Inferior parietal cortex (tissue), 1 donor: Measurements from ENCODE around the gene CLN3.
"Not testable (repeated sequence)": the region's sequence is repeated elsewhere in the genome, so short reads cannot be mapped to it uniquely, and the experiment has no call there.

ENCODE experiments used
- DNase-seq: peaks from one replicate; pipeline ENCODE4 v3.0.0-alpha.2; 2016; ENCODE audit errors: extremely low spot score

Gene CLN3

DNA sequence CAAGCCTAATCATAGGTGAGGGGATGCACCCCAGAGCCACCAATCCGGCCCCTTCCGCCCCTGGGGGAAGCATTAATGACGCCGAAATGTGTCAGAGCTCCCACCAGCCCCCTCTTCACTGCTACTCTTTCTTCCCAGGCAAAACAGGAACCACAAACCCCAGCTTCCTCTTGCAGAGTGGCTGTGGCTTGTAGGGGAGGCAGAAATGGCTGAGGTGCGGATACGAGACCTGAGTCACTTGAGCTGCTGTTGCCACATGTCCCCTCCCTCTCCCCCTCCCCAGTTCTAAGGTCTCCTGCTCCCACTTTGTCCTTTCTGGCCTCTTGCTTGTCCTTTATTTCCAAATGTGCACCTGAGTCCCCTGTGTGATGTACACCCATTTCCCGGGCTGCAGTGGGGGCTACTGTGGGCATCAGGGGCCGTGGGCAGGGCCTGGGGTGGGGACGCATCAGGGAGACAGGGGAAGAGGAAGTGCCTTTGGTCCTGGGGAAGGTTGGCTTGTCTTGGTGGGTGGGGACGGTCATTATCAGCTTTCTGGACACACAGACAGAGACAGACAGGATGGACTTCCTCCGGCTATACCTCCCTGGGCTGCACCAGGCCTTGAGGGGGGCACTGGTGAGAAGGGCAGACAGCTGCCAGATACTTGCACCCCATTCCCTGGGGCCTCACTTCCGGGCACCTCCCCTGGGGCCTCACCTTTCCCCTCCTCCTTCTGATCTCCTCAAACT is 2.4 kb upstream of the CLN3 start, which contains the start of gene APOBR:
APOBR (plus strand) TSS at position 523 of the 731 bp plus-strand sequence; CDS start at position 562, 39 bp downstream.
- DNase-seq = no peak

DNA sequence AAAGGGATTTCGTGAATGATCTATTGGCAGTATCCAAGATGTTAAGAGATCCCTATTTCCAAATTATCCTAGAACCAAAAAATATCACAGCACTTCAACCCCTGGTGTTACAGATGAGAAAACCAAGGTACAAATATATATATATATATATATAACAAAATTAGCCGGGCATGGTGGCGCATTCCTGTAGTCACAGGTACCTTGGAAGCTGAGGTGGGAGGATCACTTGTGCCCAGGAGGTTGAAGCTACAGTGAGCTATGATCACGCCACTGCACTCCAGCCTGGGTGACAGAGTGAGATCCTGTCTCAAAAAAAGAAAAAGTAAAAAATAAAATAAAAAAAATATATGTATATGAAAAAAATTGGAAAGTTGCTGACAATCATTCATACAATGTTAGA is 637 bp upstream of the CLN3 start:
- no peak for DNase-seq

DNA sequence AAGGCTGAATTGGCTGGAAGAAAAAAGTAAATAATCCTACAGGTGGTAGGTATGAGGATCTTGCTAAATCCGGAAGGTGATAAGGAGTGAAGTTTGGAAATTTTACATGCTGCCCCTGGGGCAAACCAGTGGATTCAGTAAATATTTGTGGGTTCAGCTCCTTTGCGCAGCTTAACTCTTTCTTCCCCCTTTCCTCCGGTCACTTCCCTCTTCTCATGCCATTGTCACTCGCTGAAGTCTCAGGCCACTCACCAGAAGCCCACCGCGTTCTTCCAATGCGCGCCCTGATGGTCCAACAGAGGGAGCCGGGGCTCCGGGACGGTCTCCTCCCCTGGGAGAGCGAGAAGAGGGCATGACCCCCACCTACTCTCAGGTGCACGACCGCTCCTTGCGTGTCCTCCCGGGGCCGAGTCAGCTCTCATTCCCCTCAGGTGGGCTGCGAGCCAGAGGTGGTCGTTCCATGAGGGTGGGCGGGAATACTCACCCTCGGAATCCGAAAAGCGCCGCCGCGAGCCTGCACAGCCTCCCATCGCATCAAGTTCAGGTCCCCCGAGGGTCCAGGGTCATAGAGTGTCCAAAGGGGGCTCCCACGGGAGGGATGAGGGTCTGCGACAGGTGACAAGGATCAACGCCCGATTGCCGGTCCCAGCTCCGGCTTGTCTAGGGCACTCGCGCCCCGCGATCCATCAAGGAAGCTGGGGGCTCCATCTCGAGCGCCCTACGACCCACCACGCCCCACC is 474 bp downstream of the CLN3 start:
- DNase-seq = peak; percentile 13

DNA sequence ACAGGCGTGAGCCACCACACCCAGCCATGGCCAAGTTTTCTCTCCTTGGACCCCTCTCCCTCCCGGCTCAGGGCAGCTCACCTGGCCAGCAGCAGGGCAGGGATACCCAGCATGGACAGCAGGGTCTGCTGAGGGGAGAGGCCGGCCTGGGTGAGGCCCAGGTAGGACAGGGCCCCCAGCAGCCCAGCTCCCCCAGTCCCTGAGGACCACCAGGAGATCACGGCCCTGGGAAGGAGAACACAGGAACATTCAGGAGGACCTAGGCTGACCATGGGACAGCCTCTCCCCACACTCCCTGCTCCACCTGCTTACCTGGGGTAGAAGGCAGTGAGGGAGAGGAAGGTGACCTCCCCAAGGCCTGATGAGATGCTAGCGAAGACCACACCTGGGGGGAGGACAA is 5.6 kb downstream of the CLN3 start:
- no peak for DNase-seq

DNA sequence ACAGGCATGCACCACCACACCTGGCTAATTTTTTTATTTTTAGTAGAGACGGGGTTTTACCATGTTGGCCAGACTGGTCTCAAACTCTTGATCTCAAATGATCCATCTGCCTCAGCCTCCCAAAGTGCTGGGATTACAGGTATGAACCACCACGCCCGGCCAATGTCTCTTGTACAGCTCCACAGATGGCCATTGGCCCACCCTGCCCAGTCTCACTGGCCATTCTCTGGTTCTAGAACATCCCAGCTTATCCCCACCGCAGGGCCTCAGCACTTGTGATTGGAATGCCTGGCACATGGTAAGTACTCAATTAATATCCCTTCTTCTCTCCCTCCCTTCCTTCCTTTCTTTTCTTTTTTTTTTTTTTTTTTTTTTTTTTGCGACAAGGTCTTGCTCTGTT is 8.5 kb downstream of the CLN3 start:
- not testable (repeated sequence) for DNase-seq

DNA sequence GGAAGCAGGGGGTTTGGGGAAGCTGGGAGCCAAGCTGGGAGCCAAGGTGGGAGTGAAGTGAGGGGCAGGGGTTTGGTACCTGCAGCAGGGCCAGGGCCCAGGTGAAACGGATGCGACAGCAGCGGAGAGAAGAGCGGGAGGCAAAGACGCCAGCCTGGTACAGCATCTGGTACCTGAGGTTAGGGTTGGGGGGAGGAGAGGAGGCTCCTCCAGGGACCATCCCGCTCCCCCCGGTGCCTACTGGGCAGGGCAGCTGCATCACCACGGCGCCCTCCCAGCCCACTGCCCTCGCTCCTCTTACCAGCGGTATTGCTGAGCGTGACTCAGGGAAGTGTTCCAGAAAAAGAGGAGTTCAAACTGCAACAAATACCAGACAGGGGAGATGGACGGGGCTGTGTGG is 9.8 kb downstream of the CLN3 start:
- DNase-seq = no peak

DNA sequence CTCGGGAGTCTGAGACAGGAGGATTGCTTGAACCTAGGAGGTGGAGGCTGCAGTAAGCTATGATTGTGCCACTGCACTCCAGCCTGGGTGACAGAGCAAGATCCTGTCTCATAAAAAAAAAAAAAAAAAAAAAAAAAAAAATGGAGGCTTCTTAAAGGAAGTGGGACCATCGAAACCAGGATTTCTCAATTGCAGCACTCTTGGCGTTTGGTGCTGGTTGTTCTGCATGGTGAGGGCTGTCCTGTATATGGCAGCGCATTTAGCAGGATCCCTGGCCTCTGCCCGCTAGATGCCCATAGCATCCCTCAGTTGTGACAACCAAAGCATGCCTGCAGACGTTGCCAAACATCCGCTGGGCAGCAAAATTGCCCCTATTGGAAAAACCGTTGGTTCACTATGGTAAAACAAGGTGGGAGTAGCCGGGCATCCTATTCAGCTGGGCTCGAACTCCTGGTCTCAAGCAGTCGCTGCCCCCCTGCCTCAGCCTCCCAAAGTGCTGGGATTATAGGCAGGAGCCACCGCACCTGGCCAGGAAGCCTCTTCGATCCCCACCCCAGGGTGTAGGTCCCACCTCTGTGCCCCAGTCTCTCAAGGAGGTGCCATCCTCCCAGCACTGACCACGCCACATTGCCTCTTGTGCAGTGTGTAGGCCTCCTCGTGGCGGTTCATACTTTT is 13.2 kb downstream of the CLN3 start:
- DNase-seq = no peak

DNA sequence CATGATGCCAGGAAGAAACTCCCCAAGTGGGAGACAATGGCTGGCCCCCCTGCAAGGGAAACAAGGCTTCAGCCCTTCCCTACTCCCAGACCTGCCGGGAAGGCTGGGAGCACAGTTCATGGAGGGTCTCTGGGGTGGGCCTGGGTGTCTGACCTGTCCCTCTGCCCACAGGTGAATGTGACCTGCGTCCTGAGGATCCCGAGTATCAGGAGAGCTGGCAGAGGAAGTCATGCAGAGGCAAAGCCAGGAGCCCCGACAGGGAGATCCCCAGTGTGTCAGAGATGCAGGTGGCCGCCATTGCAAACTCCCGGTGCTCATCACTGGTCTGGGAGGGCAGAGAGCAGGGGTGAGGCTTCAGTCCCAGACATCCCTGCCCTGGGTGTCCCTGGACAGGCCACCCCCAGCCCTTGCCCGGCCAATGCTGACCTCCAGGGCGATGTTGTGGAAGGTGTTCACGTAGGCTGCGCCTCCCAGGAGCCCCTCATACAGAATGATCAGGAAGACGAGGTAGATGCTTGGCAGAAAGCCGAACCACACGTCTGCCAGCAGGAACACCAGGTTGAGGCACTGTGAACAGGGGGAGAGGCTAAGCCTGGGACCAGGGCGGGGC is 14.5 kb downstream of the CLN3 start:
- DNase-seq = no peak

DNA sequence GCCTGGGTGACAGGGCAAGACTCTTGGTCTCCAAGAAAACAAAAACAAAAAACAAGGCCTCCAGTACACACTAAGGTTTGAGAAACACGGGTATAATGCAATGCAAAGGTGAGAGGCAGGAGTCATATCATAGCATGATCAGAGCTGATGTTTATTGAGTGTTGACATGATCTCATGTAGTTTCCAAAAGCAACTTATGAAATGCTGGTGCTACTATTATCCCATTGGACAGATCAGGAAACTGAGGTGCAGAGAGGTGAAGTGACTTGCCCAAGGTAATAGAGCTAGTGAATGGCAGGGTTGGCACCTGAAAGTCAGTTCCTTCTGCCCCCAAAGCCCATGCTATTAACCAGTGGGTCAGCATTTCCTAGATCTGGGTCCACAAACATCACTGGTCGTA is 16.7 kb downstream of the CLN3 start:
- DNase-seq = no peak

DNA sequence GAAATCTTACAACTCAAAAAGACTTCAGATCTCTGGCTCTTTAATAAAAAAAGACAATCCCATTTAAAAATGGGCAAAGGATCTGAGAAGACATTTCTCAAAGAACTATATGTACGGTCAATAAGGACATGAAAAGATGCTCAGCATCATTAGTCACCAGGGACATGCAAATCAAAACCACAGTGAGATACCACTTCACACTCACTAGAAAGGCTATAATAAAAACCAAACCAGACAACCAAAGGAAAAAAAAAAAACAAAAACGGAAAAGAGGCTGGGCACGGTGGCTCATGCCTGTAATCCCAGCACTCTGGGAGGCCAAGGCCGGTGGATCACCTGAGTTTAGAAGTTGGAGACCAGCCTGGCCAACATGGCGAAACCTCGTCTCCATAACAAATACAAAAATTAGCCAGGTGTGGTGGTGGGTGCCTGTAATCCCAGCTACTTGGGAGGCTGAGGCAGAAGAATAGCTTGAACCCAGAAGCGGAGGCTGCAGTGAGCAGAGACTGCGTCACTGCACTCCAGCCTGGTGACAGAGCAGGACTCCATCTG is 18.1 kb downstream of the CLN3 start:
- DNase-seq = no peak

DNA sequence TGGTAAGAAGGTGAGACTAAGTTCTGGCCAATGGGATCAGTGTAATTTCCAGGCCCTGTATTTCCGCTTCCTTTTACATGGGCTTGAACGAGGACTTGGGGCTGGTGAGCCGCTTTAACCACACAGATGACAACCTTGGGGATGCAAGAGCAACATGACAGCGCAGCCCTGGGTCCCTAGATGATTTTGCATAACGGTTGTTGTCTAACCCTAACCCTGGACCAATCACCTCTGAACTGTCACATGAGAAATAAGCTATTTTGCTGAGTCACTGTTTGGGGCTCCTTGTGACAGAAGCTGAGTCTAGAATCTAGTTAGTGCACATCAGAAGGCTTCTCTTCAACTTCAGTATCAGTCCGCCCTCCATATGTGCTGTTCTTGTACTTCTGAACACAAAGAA is 44.8 kb downstream of the CLN3 start:
- not testable (repeated sequence) for DNase-seq

DNA sequence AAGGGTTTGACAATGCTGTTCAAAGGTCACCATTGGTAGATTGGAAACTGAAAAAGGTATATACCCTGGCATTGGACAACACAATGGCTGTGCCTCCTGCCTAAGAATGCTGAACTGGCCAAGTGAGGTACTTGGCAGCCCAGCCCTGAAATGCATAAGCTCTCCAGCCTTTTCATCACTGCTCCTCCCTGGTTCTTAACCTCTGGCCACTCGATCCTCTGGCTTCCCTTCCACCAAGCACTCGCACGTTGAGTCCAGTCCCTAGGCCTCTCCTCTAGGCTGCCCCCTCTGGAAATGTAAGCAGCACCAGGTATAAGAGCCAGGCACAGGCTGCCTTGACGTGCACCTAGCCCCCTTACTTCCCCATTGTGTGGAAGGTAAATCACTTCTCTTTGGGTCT is 45.5 kb downstream of the CLN3 start:
- DNase-seq = not testable (repeated sequence)

DNA sequence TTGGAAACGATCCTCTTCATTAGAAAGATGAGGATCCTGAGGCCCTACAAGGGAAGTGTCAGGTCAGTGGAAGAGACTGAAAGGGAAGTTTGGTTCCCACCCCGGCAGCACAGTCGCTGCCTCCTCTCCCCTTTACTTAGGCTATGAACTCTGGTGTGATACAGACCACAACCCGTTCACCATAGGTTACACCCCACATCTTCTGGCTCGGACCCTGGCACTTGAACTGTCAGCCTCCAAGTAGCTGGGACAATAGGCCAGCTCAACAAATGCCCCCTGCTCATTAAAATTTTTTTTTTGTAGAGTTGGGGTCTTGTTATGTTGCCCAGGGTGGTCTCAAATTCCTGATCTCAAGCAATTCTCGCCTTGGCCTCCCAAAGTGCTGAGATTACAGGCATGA is 47.9 kb downstream of the CLN3 start:
- DNase-seq = not testable (repeated sequence)

DNA sequence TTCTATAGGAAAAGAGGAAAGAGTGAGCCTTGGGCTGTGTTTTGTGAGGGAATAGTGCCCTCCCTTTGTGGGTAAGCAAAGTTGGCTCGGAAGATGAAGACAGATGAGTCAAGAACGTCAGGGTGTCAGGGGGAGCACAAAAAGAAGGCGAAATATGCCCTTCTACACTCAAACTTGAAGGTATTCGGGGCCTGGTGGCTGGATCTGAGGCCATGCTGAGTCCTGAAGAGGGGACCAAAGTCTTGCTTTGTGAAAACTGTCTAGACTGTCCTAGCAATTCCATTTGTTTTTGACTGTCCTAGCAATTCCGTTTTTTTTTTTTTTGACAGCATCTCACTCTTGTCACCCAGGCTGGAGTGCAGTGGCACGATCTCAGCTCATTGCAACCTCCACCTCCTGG is 53.0 kb downstream of the CLN3 start:
- not testable (repeated sequence) for DNase-seq

DNA sequence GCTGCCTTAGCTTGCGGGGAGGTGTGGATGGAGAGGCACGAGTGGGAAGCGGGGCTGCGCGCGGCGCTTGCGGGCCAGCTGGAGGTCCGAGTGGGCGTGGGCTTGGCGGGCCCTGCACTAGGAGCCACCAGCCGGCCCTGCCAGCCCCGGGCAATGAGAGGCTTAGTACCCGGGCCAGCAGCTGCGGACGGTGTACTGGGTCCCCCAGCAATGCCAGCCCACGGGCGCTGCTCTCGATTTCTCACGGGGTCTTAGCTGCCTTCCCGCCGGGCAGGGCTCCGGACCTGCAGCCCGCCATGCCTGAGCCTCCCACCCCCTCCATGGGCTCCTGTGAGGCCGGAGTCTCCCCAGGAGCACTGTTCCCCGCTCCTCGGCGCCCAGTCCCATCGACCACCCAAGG is 56.5 kb downstream of the CLN3 start:
- DNase-seq = not testable (repeated sequence)
